Measurements from ENCODE around the gene CEP20. TPM values are rescaled to one million over a fixed set of nuclear protein-coding genes. Genes with fewer than 3 reads are reported as not detected.
A peak's percentile ranks its signal among the peaks of the same experiment; 100 is the strongest.

The CEP20 gene
- total and polyA plus RNA-seq, 8 donors, result 22.7 to 44.6 (median 37.4) TPM

GRCh38 chr16:15887283-15887682, 1.1 kb downstream of the CEP20 start:
- DNase-seq (no peak), ATAC-seq (no peak)
- peak overlapping the region in 1 of 2 donors; percentile 92 for H3K4me3 ChIP-seq
- peaks cover 0 to 15% of the 10 kb centered on the region in 2 donors for H3K36me3 ChIP-seq
- TF ChIP-seq, protein P1, sequence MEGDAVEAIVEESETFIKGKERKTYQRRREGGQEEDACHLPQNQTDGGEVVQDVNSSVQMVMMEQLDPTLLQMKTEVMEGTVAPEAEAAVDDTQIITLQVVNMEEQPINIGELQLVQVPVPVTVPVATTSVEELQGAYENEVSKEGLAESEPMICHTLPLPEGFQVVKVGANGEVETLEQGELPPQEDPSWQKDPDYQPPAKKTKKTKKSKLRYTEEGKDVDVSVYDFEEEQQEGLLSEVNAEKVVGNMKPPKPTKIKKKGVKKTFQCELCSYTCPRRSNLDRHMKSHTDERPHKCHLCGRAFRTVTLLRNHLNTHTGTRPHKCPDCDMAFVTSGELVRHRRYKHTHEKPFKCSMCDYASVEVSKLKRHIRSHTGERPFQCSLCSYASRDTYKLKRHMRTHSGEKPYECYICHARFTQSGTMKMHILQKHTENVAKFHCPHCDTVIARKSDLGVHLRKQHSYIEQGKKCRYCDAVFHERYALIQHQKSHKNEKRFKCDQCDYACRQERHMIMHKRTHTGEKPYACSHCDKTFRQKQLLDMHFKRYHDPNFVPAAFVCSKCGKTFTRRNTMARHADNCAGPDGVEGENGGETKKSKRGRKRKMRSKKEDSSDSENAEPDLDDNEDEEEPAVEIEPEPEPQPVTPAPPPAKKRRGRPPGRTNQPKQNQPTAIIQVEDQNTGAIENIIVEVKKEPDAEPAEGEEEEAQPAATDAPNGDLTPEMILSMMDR (IDR thresholded peaks at IDR 0.05), result no peak
- H3K27me3 ChIP-seq, result no peaks in the 10 kb centered on the region
- intact Hi-C loops (cut with DNase I), result no loop called here
- peaks cover 9 to 35% of the 10 kb centered on the region in 2 donors for H3K4me1 ChIP-seq
- no peak overlapping the region for H3K27ac ChIP-seq
- no peaks in the 10 kb centered on the region for H3K9me3 ChIP-seq

GRCh38 chr16:15886078-15886477, 2.3 kb downstream of the CEP20 start:
- intact Hi-C loops (cut with DNase I), result no loop called here
- ATAC-seq, result no peak

DNA sequence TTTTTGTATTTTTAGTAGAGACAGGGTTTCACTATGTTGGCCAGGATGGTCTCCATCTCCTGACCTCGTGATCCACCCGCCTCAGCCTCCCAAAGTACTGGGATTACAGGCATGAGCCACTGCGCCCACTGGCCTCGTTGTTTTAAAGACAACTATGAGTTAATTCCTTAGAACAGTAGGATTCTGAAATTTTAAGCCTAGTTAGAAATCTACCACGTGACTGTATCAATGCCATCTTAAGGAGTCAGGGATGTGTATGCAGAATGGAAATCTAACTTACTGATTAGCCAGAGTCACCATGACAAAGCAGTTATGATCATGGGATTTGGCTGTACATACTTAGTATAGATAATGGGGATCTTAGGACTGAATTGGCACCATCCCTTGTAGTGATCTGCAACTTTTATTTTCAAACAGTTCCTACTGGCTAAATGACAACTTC, 2.8 kb downstream of the CEP20 start:
- H3K9me3 ChIP-seq, result no peaks in the 10 kb centered on the region
- TF ChIP-seq, protein P1 (IDR thresholded peaks at IDR 0.05), result no peak
- no peaks in the 10 kb centered on the region for H3K27me3 ChIP-seq
- H3K36me3 ChIP-seq, result peaks cover 0 to 30% of the 10 kb centered on the region in 2 donors
- H3K4me1 ChIP-seq, result peaks cover 9 to 35% of the 10 kb centered on the region in 2 donors
- no peak overlapping the region for H3K27ac ChIP-seq
- H3K4me3 ChIP-seq, result no peak overlapping the region
- ATAC-seq, result no peak
- intact Hi-C loops (cut with DNase I), result no loop called here
- DNase-seq, result no peak

More at GRCh38 chr16:15886078-15886477, 2.3 kb downstream of the CEP20 start:
- Histone ChIP-seq H3K4me1 (peaks cover 9 to 35% of the 10 kb centered on the region in 2 donors), H3K4me3 (no peak overlapping the region), H3K36me3 (peaks cover 0 to 25% of the 10 kb centered on the region in 2 donors), H3K9me3 (no peaks in the 10 kb centered on the region), H3K27ac (no peak overlapping the region), H3K27me3 (no peaks in the 10 kb centered on the region)
- TF ChIP-seq, protein P1 (IDR thresholded peaks at IDR 0.05), result no peak
- no peak for DNase-seq

DNA sequence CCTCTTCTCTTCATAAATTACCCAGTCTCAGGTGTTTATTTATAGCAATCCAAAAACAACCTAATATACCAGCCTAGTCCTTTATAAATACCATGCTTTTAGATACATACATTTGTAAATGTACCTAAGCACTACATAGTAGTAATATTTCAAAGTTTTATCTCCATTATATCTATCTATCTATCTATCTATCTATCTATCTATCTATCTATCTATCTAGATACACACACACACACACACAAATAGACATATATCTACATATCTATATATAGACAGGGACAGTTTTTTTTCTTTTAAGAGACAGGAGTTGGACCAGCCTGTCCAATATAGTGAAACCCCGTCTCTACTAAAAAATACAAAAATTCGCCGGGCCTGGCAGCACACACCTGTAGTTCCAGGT, 5.8 kb downstream of the CEP20 start:
- no peak overlapping the region for H3K4me3 ChIP-seq
- intact Hi-C loops (cut with DNase I), result no loop called here
- H3K9me3 ChIP-seq, result no peaks in the 10 kb centered on the region
- peaks cover 0 to 41% of the 10 kb centered on the region in 2 donors for H3K36me3 ChIP-seq
- no peak for DNase-seq
- TF ChIP-seq, protein P1 (IDR thresholded peaks at IDR 0.05), result no peak
- H3K4me1 ChIP-seq, result peaks cover 7 to 33% of the 10 kb centered on the region in 2 donors
- H3K27me3 ChIP-seq, result no peaks in the 10 kb centered on the region
- no peak overlapping the region for H3K27ac ChIP-seq
- no peak for ATAC-seq

GRCh38 chr16:15881794-15882379, 6.5 kb downstream of the CEP20 start:
- DNase-seq (no peak), ATAC-seq (no peak)
- Histone ChIP-seq H3K9me3 (no peaks in the 10 kb centered on the region), H3K4me3 (no peak overlapping the region), H3K36me3 (peaks cover 0 to 46% of the 10 kb centered on the region in 2 donors), H3K4me1 (peaks cover 3 to 26% of the 10 kb centered on the region in 2 donors), H3K27me3 (no peaks in the 10 kb centered on the region), H3K27ac (no peak overlapping the region)
- intact Hi-C loops (cut with DNase I), result no loop called here
- TF ChIP-seq, protein P1 (IDR thresholded peaks at IDR 0.05), result no peak

All from left lung (tissue), 10 donors.